GM18519 (cell line): ENCODE data around the gene ARHGEF37.

Experiments used
- ATAC-seq: cut with Tn5 transposase; IDR thresholded peaks from one replicate; pipeline ENCODE4 v1.9.1; 2021; ENCODE audit warnings: mild to moderate bottlenecking, moderate library complexity; ENCODE audit not compliant: unreplicated experiment, low FRiP score

Gene ARHGEF37

GRCh38 chr5:149598966-149599365 is 17.7 kb downstream of the ARHGEF37 start:
- ATAC-seq: no peak

DNA sequence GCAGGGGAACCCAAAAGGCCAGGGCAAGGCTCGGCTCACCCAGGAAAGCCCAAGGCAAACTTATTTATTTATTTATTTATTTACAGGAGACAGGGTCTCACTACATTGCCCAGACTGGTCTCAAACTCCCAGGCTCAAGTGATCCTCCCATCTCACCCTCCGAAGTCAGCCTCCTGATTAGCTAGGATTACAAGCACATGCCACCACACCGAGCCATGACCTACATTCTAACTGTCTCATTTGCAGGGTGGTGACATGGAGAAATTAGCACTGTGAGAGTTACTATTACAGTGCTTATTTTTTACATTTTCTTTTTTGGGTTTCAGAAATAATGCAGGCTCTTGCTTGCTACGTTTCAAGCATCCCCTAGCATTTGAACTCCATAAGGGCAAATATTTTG is 18.1 kb downstream of the ARHGEF37 start:
- no peak for ATAC-seq

- ATAC-seq: no peak
Measured at GRCh38 chr5:149600932-149601331, 19.6 kb downstream of the ARHGEF37 start.

GRCh38 chr5:149603210-149603609 is 21.9 kb downstream of the ARHGEF37 start:
- no peak for ATAC-seq

DNA sequence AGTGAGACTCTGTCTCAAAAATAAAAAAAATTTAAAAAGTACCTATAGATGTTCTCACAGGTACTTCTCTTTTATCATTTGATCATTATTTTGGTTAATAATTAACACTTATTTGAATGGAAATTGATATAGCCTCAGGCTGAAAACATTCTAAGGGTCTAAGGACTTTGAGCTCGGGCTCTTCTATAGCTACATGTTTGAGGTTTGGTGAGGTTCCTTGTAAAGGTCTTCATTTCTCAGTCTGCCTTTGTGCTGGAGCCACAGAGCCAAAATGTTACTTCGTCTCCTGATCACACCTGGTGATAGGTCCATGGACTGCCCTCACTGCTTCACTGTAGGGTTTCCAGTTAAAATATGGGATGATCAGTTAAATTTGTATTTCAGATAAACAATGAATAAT is 22.6 kb downstream of the ARHGEF37 start:
- no peak for ATAC-seq

DNA sequence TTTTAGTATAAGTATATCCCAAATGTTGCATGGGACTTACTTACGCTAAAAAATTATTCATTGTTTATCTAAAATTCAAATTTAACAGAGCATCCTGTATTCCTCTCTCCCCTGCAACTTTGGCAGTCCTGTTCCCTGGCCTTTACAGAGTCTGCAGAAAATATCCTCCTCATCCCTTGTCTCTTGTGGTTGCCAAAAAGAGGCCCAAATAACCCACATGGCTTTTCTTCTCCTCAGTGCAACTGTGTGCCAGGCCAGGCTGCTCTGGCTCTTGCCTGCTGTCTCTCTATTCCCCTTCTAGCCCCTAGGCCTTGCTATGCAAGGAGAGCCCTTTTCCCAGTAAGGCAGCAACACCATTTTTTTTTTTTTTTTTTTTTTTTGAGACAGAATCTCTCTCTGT is 23.0 kb downstream of the ARHGEF37 start:
- ATAC-seq: no peak

GRCh38 chr5:149605354-149605997 is 24.2 kb downstream of the ARHGEF37 start:
- no peak for ATAC-seq

DNA sequence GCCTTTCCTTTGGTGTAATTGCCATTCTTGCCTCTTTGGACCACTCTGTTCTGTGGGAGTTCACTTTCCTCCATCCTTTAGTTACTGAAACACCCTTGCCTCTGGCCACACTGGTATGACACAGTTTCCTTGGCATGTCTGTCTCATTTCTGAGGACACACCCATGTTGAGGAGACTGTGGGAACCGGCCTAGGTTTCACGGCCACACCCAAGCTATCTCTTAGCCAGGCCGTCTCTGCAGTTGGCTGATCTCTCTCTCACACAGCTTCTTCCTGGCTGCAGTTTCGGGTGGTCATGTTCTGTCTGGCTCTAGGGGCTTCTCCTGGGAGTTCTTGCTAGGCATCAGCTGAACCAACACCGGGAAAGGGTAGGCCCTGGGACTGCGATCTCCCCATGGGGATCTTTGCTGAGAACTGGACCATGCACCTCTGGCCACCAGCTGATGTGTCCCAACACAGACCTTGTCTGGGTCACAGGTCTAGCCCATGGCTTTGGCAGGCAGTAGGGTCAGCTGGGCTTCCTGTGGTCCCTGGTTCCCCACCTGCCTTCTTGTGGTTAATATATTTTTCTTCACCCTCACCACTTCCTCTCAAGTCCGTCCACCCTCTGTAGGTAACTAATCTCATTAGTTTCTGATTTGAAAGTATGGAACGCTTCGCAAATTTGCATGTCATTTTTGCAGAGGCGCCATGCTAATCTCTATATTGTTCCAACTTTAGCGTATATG is 24.9 kb downstream of the ARHGEF37 start:
- peak; percentile 80 for ATAC-seq

- ATAC-seq: no peak
Measured at GRCh38 chr5:149608936-149609545, 27.7 kb downstream of the ARHGEF37 start.

GRCh38 chr5:149609640-149610219 is 28.4 kb downstream of the ARHGEF37 start:
- no peak for ATAC-seq

DNA sequence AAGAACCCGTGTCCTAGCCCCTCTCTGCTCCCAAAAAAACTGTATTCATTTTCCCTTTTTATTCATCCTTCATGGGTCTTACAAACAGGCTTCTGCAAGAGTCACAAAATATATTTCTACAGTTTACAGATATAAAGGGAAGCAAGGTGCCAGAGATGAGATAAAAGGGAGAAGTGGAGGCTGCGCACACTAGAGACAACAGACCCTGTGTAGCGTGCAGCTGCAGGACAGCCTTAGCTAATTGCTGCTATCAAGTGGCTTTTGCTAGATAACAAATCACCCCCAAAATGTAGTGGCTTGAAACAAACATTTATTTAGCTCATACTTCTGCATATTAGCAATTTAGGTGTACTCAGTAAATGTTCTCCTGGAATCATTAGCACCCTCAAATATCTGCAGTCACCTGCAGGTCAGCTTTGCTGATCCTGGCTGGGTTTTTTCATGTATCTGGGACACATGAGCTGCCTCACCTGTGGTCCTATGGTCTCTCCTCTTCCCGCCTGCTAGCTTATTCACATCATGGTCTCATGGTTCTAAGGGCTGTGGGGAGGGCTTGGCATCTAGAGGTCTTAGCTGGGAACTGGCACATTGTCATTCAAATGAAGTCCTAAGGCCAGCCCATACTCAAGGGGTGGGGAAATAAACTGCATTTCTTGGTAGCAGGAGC is 29.4 kb downstream of the ARHGEF37 start:
- ATAC-seq: no peak

DNA sequence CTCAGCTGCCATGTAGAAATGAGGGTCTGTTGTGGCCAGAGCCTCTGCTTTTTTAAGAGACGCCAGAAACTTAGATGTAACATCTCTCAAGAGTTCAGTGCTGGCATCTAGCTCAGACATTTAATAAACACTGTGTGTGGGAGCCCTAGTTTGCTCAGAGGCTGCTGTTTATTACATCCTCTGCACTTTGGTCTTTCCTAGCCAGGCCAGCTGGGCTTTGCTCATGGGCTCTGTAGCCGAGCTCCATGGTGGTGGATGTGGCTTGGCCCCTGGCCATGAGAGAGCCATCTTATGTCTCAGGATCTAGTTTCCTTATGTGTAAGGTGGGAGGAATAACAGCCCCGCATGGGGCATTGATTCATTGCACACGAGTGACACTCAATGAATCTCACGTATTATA is 30.0 kb downstream of the ARHGEF37 start:
- ATAC-seq: no peak

DNA sequence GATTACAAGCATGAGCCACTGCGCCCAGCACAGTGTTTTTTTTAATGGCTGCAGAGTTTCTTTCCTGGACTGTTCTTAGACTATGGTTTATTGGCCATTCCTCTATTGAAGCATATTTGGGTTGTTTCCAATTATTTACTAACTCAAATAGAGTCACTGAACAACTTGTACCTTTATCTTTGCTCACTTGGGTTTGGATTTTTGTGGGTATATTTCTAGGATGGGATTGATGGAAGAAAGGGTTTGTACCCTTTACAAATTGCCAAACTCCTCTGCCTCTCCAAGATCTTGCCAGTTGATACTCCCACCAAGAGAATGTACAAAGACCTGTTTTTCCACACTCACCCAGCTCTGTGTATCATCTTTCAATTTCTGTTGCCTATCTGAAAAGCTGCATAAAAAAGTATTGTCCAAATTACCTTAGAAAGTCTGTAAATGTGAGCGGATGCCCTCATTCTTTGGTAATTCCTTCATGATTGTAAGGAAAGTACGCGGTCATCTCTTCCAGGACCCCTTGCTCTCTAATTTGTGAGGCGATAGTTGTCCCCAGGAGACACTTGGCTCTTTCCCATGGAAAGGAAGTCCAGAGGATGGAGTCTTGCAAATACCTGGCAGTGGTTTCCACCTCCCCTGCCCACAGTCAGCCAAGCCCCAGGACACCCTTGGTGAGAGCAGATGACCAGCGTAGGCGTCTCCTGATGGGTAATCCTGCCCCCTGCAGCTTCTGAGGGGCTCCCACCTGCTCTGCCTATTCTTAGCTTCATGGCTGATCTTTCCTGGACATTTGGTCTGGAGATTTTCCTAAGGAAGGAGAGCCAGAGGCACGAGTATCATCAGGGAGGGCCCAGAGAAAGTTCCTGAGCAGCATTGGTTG is 33.0 kb downstream of the ARHGEF37 start:
- no peak for ATAC-seq

DNA sequence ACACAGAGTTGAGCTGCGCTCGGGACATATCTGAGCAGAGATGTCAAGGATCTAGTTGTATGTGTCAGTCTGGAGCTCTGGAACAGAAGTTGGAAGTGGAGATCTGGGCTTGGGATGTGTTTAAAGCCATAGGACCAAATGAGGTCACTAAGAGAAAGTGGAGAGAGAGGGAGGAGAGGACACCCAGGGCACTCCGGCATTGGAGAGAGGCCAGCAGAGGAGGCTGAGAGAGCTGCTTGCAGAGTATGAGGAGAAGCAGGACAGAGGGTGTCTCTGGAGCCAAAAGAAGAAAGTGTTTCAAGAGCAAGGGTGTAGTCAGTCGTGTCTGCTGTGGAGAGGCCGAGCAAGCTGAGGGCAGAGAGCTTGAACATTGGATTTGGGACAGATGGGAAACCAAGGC is 34.7 kb downstream of the ARHGEF37 start:
- no peak for ATAC-seq

DNA sequence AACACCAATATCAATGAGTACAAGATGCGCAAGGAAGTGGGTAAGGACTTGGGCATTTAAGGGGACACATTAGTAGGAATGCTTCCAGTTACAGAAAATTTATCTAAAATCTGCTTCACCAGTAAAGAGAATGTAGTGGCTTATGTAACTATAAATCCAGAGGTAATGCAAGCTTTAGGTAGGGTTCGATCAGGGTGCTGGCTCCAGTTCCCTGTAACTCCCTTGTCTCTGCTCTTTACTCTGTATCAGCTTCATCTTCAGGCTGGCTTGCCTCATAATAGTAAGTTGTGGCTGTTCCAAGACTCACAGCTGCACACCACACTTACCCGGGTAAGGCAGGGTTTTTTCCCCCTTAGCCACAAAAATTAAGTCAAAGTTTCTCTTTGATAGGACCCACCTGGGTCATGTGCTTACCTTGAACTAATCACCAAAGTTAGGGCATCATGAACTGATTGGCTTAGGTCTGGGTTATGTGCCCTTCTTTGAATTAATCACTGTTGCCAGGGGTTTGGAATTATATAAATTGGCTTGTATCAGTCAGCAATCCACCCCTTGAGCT is 35.5 kb downstream of the ARHGEF37 start:
- ATAC-seq: no peak

DNA sequence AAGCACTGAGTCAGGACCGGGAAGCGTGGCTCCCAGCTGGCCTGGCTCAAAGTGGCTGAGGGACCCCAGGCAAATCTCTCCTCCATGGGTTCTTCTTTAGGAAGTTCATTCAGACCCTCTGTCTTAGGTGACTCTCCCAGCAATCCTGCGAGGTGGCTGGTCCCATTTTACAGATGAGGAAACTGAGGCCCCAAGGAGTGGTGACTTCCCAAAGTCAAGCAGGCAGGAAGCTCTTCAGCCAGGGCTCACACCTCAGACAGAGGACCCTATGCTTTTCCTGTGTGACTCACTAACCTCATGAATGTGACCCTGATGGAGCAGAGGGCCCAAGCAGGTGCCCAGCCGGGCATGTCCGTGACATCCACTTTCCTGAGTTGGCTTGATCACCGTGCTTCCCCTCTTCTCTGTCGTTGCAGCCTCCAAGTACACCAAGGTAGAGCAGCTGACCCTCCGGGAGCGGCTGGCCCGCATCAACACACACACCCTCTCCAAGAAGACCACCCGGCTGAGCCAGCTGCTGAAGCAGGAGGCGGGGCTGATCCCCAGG is 36.5 kb downstream of the ARHGEF37 start:
- ATAC-seq: no peak

DNA sequence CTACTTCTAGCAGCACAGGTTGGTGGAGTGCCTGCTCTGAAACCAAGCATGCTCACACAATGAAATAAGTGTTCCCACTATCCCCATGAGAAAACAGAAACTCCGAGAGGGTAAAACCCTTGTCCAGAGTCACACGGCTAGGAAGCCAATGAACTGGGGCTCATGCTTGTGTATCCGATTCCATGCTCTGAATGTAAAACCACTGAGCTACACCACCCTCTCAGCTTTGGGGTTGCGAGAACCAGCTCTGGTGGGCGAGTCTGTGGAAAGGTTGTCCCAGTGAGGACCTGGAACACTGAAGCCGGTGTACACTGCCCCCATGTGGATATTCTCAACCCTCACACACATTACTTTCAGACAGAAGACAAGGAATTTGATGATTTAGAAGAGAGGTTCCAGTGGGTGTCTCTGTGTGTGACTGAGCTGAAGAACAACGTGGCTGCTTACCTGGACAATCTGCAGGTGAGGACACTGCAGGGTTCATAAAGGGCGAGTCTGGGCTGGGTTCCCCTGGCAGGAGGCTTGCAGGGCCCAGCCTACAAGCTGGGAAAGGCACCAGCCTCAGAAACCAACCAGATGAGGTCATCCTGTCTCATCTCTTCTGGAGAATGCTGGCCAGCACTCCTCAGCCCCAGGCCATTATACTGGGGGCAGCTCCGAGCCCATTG is 37.4 kb downstream of the ARHGEF37 start:
- no peak for ATAC-seq

DNA sequence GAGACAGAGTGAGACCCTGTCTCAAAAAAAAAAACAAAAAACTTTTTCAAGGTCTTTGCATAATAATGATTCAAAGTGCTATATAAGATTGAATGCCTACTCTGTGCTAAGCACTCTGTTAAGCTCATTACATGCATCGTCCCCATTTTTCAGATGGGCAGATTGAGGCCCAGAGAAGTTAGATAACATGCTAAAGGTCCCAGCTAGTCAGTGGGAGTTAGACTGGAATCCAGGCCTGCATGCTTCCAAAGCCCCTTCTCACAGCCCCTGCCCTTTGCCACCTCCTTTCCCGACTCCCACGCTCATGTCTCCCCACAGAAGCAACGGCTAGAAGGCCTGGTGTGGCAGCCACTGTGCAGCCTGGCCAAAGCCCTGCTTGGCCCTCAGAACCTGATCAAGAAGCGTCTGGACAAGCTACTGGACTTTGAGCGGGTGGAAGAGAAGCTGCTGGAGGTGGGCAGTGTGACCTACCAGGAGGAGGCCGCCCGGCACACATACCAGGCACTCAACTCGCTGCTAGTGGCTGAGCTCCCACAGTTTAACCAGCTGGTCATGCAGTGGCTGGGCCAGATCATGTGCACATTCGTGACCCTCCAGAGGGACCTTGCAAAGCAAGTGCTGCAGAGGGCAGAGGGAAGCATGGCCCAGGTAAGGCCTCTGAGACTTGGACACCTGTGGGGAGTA is 40.3 kb downstream of the ARHGEF37 start:
- ATAC-seq: no peak
